HL-60/S4 (cell line): ENCODE results near the gene REEP1.

Experiments
- in situ Hi-C: fragments of 300-500 bp; cut with MboI; formaldehyde crosslinking; loops from 2 replicates; pipeline ENCODE4 v1.14.3; 2022; ENCODE audit warnings: low sequenced_read_pairs

Gene REEP1

GRCh38 chr2:86337244-86337835 lies at the start of gene REEP1:
Gene REEP1, minus strand, starts transcription at chr2:86337626. Its CDS starts 116 bp downstream, at chr2:86337510.
- in situ Hi-C loops, result no loop called here

- in situ Hi-C loops, result no loop called here
These were observed 46.4 kb upstream of the REEP1 start for GRCh38 chr2:86383844-86384243.

GRCh38 chr2:86382698-86383097 lies 45.3 kb upstream of the REEP1 start:
- in situ Hi-C loops, result no loop called here

GRCh38 chr2:86382108-86382507 lies 44.7 kb upstream of the REEP1 start:
- in situ Hi-C loops, result no loop called here

- in situ Hi-C loops, result no loop called here
These were observed 41.0 kb upstream of the REEP1 start for GRCh38 chr2:86378469-86378868.

GRCh38 chr2:86375623-86376022 lies 38.2 kb upstream of the REEP1 start:
- in situ Hi-C loops, result no loop called here

GRCh38 chr2:86372641-86373502 lies 35.4 kb upstream of the REEP1 start:
- in situ Hi-C loops, result no loop called here

- in situ Hi-C loops, result no loop called here
These were observed 34.7 kb upstream of the REEP1 start for GRCh38 chr2:86372133-86372532.

GRCh38 chr2:86371527-86371926 lies 34.1 kb upstream of the REEP1 start:
- in situ Hi-C loops, result no loop called here

GRCh38 chr2:86370579-86370978 lies 33.2 kb upstream of the REEP1 start:
- in situ Hi-C loops, result no loop called here

GRCh38 chr2:86368161-86368824 lies 30.9 kb upstream of the REEP1 start:
- in situ Hi-C loops, result loop anchor here (5.0 kb wide), 1 partner anchor 141 kb away; no protein-coding TSS in a partner anchor

GRCh38 chr2:86367499-86367777 lies 30.0 kb upstream of the REEP1 start:
- in situ Hi-C loops, result loop anchor here (5.0 kb wide), 1 partner anchor 140 kb away; no protein-coding TSS in a partner anchor

- in situ Hi-C loops, result loop anchor here (5.0 kb wide), 1 partner anchor 140 kb away; no protein-coding TSS in a partner anchor
These were observed 29.4 kb upstream of the REEP1 start for GRCh38 chr2:86366651-86367498.

GRCh38 chr2:86364894-86365293 lies 27.5 kb upstream of the REEP1 start:
- in situ Hi-C loops, result loop anchor here (5.0 kb wide), 1 partner anchor 138 kb away; no protein-coding TSS in a partner anchor

GRCh38 chr2:86360776-86361175 lies 23.4 kb upstream of the REEP1 start:
- in situ Hi-C loops, result no loop called here

- in situ Hi-C loops, result no loop called here
These were observed 21.5 kb upstream of the REEP1 start for GRCh38 chr2:86358957-86359356.

GRCh38 chr2:86357392-86357963 lies 20.1 kb upstream of the REEP1 start:
- in situ Hi-C loops, result no loop called here

- in situ Hi-C loops, result no loop called here
These were observed 15.3 kb upstream of the REEP1 start for GRCh38 chr2:86352727-86353221.

- in situ Hi-C loops, result no loop called here
These were observed 14.8 kb upstream of the REEP1 start for GRCh38 chr2:86352137-86352726.

- in situ Hi-C loops, result no loop called here
These were observed 13.3 kb upstream of the REEP1 start for GRCh38 chr2:86350751-86351150.
